Measurements from ENCODE around the gene ACTN3.

GRCh38 chr11:66589996-66590675, 43.4 kb downstream of the ACTN3 start:
- no peak for TF ChIP-seq CTCF (conservative IDR thresholded peaks at IDR 0.05; ENCODE audit: low read length)
- TF ChIP-seq EZH2phosphoT487 (IDR thresholded peaks at IDR 0.05; ENCODE audit: borderline replicate concordance, low read depth, low read length) = no peak
